ENCODE data around the gene CISTR.
A peak's percentile ranks its signal among the peaks of the same experiment; 100 is the strongest.

The CISTR gene

GRCh38 chr12:53703756-53704155 is 48.0 kb downstream of the CISTR start:
- TF ChIP-seq, protein P1, sequence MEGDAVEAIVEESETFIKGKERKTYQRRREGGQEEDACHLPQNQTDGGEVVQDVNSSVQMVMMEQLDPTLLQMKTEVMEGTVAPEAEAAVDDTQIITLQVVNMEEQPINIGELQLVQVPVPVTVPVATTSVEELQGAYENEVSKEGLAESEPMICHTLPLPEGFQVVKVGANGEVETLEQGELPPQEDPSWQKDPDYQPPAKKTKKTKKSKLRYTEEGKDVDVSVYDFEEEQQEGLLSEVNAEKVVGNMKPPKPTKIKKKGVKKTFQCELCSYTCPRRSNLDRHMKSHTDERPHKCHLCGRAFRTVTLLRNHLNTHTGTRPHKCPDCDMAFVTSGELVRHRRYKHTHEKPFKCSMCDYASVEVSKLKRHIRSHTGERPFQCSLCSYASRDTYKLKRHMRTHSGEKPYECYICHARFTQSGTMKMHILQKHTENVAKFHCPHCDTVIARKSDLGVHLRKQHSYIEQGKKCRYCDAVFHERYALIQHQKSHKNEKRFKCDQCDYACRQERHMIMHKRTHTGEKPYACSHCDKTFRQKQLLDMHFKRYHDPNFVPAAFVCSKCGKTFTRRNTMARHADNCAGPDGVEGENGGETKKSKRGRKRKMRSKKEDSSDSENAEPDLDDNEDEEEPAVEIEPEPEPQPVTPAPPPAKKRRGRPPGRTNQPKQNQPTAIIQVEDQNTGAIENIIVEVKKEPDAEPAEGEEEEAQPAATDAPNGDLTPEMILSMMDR (IDR thresholded peaks at IDR 0.05; ENCODE audit: low read depth, low read length), result no peak
- in situ Hi-C loops (cut with HindIII; ENCODE audit: low sequenced_read_pairs), result no loop called here
- DNase-seq (ENCODE audit: low read depth, low spot score), result peak; percentile 50
- no peak overlapping the region for H3K4me3 ChIP-seq (ENCODE audit: low read depth, low read length)

DNA sequence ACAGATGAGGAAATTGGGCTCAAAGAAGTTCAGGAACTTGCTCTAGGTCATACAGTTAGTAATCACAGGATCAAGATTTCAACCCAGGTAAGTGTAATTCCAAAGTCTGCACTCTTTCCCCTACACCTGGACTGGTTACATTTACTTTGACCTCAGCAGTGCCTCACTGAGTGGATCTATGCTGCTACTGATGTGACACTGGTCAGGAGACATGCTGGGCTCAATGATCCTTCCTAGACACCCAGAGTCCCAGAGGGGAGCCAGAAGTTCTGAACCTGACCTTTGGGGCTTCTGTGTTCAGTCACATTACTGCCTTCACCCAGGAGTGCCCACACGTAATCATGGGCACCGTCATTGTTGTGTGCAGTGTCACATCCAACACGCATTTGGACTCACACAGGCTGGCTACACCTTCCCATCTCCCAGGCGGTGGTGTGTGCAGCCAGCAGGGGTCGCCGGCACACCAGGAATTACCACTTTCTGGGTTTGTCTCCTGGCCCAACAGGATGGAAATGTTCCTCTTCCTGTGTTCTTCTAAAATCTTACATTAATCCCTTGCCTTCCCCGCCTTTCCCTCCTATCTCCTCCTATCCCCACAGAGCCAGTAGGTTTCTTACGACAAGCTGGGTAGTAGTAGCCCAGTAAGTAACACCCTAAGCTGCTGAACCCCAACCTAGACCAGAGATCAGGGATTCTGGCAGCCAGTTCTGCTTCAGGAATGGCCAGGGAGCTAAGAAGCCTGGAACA is 50.1 kb downstream of the CISTR start:
- DNase-seq (ENCODE audit: low read depth, low spot score), result peak; percentile 69
- in situ Hi-C loops (cut with HindIII; ENCODE audit: low sequenced_read_pairs), result no loop called here
- H3K4me3 ChIP-seq (ENCODE audit: low read depth, low read length), result no peak overlapping the region
- TF ChIP-seq, protein P1 (IDR thresholded peaks at IDR 0.05; ENCODE audit: low read depth, low read length), result peak; percentile 95

DNA sequence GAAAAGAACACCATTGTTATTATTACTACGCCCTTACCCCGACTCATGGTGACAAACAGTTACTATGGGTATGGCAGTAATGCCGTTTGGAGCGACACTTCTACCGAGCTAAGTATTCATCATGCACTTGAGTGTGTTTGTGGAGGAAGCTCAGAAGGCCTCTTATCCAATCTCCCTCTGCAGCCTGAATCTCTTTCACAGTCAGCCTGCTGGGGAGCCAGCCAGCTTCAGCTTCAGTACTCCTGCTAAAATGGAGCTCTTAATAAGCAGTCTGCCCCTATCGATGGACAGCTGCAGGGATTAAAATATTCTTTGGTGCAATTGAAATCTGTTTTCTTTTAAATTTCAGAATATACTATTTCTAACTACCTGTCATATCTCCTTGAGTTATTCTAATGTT is 51.2 kb downstream of the CISTR start:
- no peak overlapping the region for H3K4me3 ChIP-seq (ENCODE audit: low read depth, low read length)
- in situ Hi-C loops (cut with HindIII; ENCODE audit: low sequenced_read_pairs), result no loop called here
- no peak for DNase-seq (ENCODE audit: low read depth, low spot score)
- TF ChIP-seq, protein P1 (IDR thresholded peaks at IDR 0.05; ENCODE audit: low read depth, low read length), result no peak

GRCh38 chr12:53699678-53700025 is 52.1 kb downstream of the CISTR start:
- TF ChIP-seq, protein P1 (IDR thresholded peaks at IDR 0.05; ENCODE audit: low read depth, low read length), result no peak
- in situ Hi-C loops (cut with HindIII; ENCODE audit: low sequenced_read_pairs), result no loop called here
- no peak for DNase-seq (ENCODE audit: low read depth, low spot score)

GRCh38 chr12:53698948-53699677 is 52.7 kb downstream of the CISTR start:
- in situ Hi-C loops (cut with HindIII; ENCODE audit: low sequenced_read_pairs), result no loop called here

More at GRCh38 chr12:53699678-53700025, 52.1 kb downstream of the CISTR start:
- H3K4me3 ChIP-seq (ENCODE audit: low read depth, low read length), result no peak overlapping the region

DNA sequence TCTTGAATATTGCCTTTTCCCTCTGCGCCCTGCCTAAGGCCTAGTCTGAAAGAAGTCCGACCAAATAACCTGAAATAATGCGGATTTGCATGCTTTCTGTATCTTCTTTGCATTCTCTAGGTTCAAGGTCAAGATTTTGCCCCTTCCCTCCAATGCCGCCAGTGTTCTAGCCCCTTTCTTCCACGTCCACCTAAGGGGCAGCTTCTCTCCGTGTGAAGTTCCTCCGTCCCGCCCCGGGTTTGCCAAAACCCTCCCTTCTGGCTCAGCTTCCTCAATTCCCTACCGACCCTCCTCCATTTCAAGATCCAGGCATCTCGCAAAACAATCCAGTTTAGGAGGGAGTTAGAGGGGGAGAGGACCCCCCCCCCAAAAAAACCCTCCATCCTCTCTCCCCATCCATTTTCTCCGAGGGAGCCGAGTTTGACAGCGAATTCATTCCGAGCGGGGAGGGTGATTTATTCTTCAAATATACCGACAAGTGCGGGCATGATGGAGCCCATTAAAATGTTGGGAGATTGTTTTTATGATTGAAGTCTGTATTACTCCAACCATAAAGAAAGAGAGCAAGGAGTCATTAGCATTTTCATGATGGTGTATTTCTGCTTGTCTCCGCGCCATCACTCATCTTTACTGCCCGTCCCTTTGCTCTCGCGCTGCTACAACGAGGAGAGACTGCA is 55.0 kb downstream of the CISTR start:
- TF ChIP-seq, protein P1 (IDR thresholded peaks at IDR 0.05; ENCODE audit: low read depth, low read length), result no peak
- DNase-seq (ENCODE audit: low read depth, low spot score), result no peak
- in situ Hi-C loops (cut with HindIII; ENCODE audit: low sequenced_read_pairs), result no loop called here
- no peak overlapping the region for H3K4me3 ChIP-seq (ENCODE audit: low read depth, low read length)

More at GRCh38 chr12:53698948-53699677, 52.7 kb downstream of the CISTR start:
- TF ChIP-seq, protein P1 (IDR thresholded peaks at IDR 0.05; ENCODE audit: low read depth, low read length), result no peak
- H3K4me3 ChIP-seq (ENCODE audit: low read depth, low read length), result no peak overlapping the region
- DNase-seq (ENCODE audit: low read depth, low spot score), result no peak
